BE2C (cell line): ENCODE measurements around the gene RXRA.

ENCODE experiments used
- DNase-seq: peaks from one replicate; pipeline ENCODE4 v3.0.0-alpha.2; 2020
- H3K27me3 ChIP-seq: fragments of 250-450 bp; sonication (Bioruptor Pico); 2 replicates; pipeline ENCODE4 v1.5.1; 2020; ENCODE audit warnings: mild to moderate bottlenecking
- H3K36me3 ChIP-seq: fragments of 250-450 bp; sonication (Bioruptor Pico); 2 replicates; pipeline ENCODE4 v1.5.1; 2020; ENCODE audit warnings: mild to moderate bottlenecking
- H3K4me1 ChIP-seq: fragments of 250-450 bp; sonication (Bioruptor Pico); 2 replicates; pipeline ENCODE4 v1.5.1; 2020
- H3K4me3 ChIP-seq: 2 replicates; pipeline ENCODE4 v1.5.1; 2011; ENCODE audit warnings: low read depth, low read length
- H3K9me3 ChIP-seq: fragments of 250-450 bp; sonication (Bioruptor Pico); 2 replicates; pipeline ENCODE4 v1.5.1; 2020
- TF ChIP-seq, protein P1 (sequence below): IDR thresholded peaks from 2 replicates; pipeline ENCODE4 v1.5.1; 2012; ENCODE audit warnings: mild to moderate bottlenecking, low read depth, low read length

The RXRA gene

DNA sequence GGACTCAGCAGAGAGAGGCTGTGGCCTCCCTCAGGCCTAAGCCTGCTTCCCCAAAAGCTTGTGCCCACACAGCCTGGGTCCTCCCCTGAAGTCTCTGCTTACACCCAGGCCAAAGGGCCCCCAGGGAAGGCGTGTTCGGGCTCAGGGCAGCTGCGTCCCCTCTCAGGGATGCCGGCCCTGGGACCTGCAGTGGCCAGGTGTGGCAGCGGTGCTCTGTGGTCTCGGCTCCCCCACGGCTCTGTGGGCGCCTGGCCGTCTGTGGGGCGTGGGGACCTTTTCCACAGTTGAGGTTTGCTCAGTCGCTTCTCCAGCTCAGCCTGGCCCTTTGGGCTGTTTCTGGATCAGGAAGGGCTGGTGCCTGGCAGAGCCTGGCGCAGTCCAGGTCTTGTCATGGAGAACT lies 75.9 kb downstream of the RXRA start:
- TF ChIP-seq, protein P1, sequence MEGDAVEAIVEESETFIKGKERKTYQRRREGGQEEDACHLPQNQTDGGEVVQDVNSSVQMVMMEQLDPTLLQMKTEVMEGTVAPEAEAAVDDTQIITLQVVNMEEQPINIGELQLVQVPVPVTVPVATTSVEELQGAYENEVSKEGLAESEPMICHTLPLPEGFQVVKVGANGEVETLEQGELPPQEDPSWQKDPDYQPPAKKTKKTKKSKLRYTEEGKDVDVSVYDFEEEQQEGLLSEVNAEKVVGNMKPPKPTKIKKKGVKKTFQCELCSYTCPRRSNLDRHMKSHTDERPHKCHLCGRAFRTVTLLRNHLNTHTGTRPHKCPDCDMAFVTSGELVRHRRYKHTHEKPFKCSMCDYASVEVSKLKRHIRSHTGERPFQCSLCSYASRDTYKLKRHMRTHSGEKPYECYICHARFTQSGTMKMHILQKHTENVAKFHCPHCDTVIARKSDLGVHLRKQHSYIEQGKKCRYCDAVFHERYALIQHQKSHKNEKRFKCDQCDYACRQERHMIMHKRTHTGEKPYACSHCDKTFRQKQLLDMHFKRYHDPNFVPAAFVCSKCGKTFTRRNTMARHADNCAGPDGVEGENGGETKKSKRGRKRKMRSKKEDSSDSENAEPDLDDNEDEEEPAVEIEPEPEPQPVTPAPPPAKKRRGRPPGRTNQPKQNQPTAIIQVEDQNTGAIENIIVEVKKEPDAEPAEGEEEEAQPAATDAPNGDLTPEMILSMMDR, result no peak
- Histone ChIP-seq H3K4me3 (no peak overlapping the region), H3K36me3 (no peaks in the 10 kb centered on the region), H3K9me3 (no peaks in the 10 kb centered on the region; the same call in 1 of the 2 replicates), H3K27me3 (no peaks in the 10 kb centered on the region), H3K4me1 (peaks cover 6% of the 10 kb centered on the region)
- DNase-seq, result no peak

DNA sequence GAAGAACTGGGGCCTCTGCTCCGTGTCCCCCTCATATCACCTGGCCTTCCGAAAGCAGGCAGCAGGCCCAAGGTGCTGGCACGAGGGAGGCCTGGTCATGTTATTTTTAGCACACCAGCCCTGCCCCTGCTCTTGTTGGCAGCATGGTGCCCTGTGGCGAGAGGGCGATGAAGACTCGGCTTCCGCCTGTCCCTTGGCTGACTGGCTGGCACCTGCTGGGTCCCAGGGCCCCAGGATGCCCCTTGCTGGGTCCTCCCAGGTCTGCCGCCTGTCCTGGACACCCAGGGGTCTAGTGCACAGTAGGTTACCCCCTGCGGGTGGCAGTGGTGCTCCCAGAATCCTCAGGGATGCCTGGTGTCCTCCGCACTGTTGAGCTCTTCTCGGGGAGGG lies 77.0 kb downstream of the RXRA start:
- DNase-seq, result no peak
- Histone ChIP-seq H3K36me3 (no peaks in the 10 kb centered on the region), H3K9me3 (no peaks in the 10 kb centered on the region; the same call in 1 of the 2 replicates), H3K4me3 (no peak overlapping the region), H3K27me3 (no peaks in the 10 kb centered on the region), H3K4me1 (peaks cover 16% of the 10 kb centered on the region)
- TF ChIP-seq, protein P1, result no peak

DNA sequence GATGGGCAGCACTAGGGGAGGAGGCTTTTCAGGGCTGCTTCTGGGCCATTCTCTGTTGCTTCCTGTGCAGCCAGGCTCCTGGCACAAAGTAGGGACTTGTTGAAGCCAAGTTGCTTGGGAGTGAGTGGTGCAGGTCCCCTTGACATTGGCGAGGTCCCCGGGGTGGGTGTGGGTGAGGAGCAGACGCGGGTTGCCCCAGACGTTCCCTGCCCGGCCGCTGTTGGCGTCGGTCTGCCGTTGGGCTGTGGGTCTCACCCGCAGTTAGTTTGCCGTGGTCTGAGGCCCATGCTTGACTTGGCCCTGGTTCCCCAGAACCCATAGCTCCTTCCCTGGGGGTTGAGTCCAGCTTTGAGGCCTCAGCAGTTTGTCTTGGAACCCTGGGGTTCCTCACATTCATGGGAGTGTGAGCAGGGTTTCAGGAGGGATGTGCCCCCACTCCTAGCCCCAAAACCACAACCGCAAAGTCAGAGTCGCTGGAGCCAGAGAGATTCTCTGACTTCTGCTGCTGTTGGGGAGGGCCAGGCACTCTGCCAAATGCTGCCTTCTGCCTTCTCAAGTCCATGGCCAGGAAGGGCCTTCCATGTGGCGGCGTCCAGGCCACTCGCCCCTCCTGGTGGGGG lies 77.5 kb downstream of the RXRA start:
- Histone ChIP-seq H3K4me1 (peaks cover 21% of the 10 kb centered on the region), H3K36me3 (no peaks in the 10 kb centered on the region), H3K9me3 (no peaks in the 10 kb centered on the region; the same call in 1 of the 2 replicates), H3K4me3 (no peak overlapping the region), H3K27me3 (no peaks in the 10 kb centered on the region)
- TF ChIP-seq, protein P1, result no peak
- DNase-seq, result no peak

DNA sequence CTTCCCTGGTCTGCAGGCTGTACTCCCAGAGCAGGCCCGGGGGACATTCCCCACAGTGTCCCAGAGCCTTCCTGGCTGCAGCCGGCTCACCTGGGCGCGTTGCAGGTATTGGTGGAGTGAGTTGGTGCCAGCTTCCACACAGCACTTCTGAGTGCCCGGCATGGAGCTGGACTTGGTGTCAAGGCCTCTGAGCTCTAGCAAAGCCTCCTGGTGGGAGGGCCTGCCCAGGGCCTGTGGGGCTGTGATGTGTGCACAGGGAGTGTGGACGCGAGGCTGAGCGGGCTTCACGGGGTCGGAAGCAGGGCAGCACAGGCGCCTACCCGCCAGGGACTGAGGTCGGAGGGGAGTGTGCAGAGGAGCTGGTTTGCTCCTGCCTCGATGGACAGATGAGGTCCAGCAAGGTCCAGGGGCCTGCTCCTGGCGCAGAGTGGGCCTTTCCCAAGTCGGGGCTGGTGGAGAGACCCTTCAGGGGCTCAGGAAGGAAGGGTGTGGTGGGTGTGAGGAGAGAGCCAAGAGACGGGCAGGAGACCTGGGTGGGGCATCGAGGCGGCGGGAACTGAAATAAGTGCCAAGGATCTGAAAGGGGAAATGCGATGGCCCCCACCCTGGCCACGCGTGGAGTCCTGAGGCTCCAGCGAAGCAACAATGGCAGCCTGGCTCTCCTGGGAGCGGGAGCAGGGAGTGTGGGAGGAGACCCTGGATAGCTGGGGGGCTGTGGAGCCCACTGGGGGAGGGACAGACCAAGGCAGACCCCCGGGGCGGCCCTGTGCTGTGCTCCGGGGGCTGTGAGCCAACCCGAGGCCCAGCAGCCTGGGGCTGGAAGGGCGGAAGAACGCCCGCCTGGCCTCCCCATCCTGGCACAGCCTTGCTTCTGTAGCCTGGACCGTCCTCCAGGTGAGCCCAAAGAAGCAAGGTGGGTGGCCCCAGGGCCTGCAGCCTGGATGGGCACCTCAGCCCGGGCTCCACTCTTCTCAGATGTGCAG lies 78.4 kb downstream of the RXRA start:
- Histone ChIP-seq H3K4me1 (peaks cover 21% of the 10 kb centered on the region), H3K27me3 (no peaks in the 10 kb centered on the region), H3K9me3 (no peaks in the 10 kb centered on the region), H3K4me3 (no peak overlapping the region), H3K36me3 (no peaks in the 10 kb centered on the region)
- TF ChIP-seq, protein P1, result no peak
- DNase-seq, result no peak

DNA sequence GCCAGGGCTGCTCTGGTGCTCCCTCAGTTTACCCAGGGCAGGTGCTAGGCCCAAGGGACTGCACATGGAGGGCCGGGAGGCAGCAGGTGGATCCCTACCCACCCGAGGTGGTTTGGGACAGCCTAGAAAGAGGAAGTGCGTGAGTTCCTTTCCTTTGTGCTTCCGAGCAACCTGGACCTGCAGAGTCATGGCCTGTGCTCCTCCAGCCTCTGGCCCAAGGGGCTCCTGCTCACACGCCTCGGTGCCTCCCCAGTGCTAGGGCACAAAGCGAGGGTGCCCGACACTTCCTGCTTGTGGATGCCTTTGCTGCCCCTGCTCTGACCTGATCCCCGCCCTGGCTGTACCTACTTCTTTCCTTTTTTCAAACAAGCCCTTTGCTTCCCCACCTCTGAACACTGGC lies 79.3 kb downstream of the RXRA start:
- Histone ChIP-seq H3K9me3 (no peaks in the 10 kb centered on the region), H3K4me3 (no peak overlapping the region), H3K36me3 (no peaks in the 10 kb centered on the region), H3K4me1 (peaks cover 26% of the 10 kb centered on the region), H3K27me3 (no peaks in the 10 kb centered on the region)
- no peak for DNase-seq
- TF ChIP-seq, protein P1, result no peak
